Ishikawa (cell line): ENCODE measurements around the gene XRCC5.
A peak's percentile ranks its signal among the peaks of the same experiment; 100 is the strongest.

Experiments used
- CEBPB ChIP-seq: IDR thresholded peaks from 2 replicates; pipeline ENCODE4 v1.6.1; 2012
- CREB1 ChIP-seq: IDR thresholded peaks from 2 replicates; pipeline ENCODE4 v1.6.1; 2012; ENCODE audit warnings: low read depth
- EGR1 ChIP-seq: IDR thresholded peaks from 2 replicates; pipeline ENCODE4 v1.6.1; 2012
- EP300 ChIP-seq: IDR thresholded peaks from 2 replicates; pipeline ENCODE4 v1.6.1; 2012; ENCODE audit warnings: borderline replicate concordance
- FOXM1 ChIP-seq: IDR thresholded peaks from 2 replicates; pipeline ENCODE4 v1.6.1; 2012; ENCODE audit warnings: low read depth, borderline replicate concordance
- NFIC ChIP-seq: IDR thresholded peaks from 2 replicates; pipeline ENCODE4 v1.6.1; 2012
- RAD21 ChIP-seq: IDR thresholded peaks from 2 replicates; pipeline ENCODE4 v1.6.1; 2012; ENCODE audit warnings: low read depth
- REST ChIP-seq: IDR thresholded peaks from 2 replicates; pipeline ENCODE4 v1.6.1; 2012; ENCODE audit warnings: low read depth, mild to moderate bottlenecking
- TAF1 ChIP-seq: IDR thresholded peaks from 2 replicates; pipeline ENCODE4 v1.6.1; 2012; ENCODE audit warnings: low read depth, mild to moderate bottlenecking
- TCF12 ChIP-seq: IDR thresholded peaks from 2 replicates; pipeline ENCODE4 v1.6.1; 2012; ENCODE audit warnings: low read depth
- TEAD4 ChIP-seq: IDR thresholded peaks from 2 replicates; pipeline ENCODE4 v1.6.1; 2012
- YY1 ChIP-seq: IDR thresholded peaks from 2 replicates; pipeline ENCODE4 v1.6.1; 2012; ENCODE audit warnings: low read depth
- ZBTB7A ChIP-seq: IDR thresholded peaks from 2 replicates; pipeline ENCODE4 v1.6.1; 2012; ENCODE audit warnings: low read depth
- TF ChIP-seq, protein P1 (sequence below): IDR thresholded peaks from 2 replicates; pipeline ENCODE4 v1.6.1; 2012
- TF ChIP-seq, protein P2 (sequence below): IDR thresholded peaks from 2 replicates; pipeline ENCODE4 v1.6.1; 2012

Gene XRCC5

DNA sequence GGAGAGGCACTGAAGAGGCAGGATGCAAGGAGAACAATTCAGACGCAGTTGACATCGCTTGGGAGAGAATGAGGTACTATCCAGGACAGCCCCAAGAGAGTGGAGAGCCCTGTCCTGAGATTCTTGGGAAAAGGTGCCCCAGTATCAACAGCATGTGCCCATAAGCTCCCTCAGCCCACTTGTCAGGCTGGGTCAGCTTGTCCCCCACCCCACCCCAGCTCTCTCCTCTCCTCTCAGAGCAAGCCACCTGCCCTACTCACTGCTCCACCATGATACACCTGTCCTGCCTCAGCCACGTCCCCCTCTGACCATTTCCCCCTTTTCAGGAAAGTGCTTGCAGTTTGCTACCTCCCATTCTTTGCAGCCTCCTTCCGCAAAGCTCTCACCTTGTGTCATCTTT lies 111.8 kb downstream of the XRCC5 start:
- TF ChIP-seq TEAD4 (no peak), FOXM1 (no peak), TAF1 (no peak), RAD21 (no peak), REST (no peak), NFIC (no peak), ZBTB7A (no peak), YY1 (no peak), TCF12 (no peak), EGR1 (no peak)
- TF ChIP-seq, protein P1, sequence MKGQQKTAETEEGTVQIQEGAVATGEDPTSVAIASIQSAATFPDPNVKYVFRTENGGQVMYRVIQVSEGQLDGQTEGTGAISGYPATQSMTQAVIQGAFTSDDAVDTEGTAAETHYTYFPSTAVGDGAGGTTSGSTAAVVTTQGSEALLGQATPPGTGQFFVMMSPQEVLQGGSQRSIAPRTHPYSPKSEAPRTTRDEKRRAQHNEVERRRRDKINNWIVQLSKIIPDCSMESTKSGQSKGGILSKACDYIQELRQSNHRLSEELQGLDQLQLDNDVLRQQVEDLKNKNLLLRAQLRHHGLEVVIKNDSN, result no peak

DNA sequence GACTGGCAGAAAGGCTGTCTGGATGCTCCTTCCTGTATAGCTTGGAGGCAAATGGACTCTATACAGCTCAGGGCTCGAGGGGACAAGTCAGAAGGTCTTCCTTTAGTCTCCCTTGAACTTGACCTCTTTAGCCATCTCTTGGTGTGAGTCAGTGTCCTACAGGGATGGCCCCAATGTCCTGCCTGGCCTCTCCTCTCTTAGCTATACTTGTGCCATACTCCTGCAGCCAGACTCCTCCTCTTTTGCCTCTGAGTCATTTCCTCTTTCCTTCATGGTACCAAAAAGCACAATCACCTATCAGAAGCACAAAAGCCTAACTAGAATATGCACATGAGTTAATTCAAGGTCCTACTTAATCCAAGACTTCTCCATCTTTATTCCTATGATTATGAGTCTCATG lies 112.7 kb downstream of the XRCC5 start:
- TF ChIP-seq EP300 (no peak), NFIC (no peak), TEAD4 (no peak), REST (no peak), FOXM1 (no peak), RAD21 (no peak), TAF1 (no peak)

- TF ChIP-seq RAD21 (peak; percentile 46), TAF1 (no peak)
Observed at GRCh38 chr2:216222650-216223352, 113.7 kb downstream of the XRCC5 start.

- TF ChIP-seq, protein P2, sequence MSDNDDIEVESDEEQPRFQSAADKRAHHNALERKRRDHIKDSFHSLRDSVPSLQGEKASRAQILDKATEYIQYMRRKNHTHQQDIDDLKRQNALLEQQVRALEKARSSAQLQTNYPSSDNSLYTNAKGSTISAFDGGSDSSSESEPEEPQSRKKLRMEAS, result no peak
- no peak for TF ChIP-seq TAF1
- no peak for TF ChIP-seq TCF12
- TF ChIP-seq REST, result no peak
Observed at GRCh38 chr2:216224388-216224787, 115.2 kb downstream of the XRCC5 start.

- TF ChIP-seq TCF12, result no peak
- no peak for TF ChIP-seq TEAD4
- no peak for TF ChIP-seq REST
- TF ChIP-seq CEBPB, result no peak
- TF ChIP-seq RAD21, result no peak
- no peak for TF ChIP-seq ZBTB7A
- TF ChIP-seq, protein P1, result no peak
- no peak for TF ChIP-seq EP300
- TF ChIP-seq CREB1, result no peak
- no peak for TF ChIP-seq NFIC
- TF ChIP-seq FOXM1, result no peak
- TF ChIP-seq EGR1, result no peak
- TF ChIP-seq TAF1, result no peak
- TF ChIP-seq YY1, result no peak
- TF ChIP-seq, protein P2, result no peak
Observed at GRCh38 chr2:216229277-216229914, 120.2 kb downstream of the XRCC5 start.
